GM19328 (cell line): ENCODE results near the gene GRM5.

ENCODE experiments used
- ATAC-seq: cut with Tn5 transposase; IDR thresholded peaks from one replicate; pipeline ENCODE4 v1.9.1; 2021; ENCODE audit warnings: mild to moderate bottlenecking, moderate library complexity; ENCODE audit not compliant: unreplicated experiment

Gene GRM5

GRCh38 chr11:88454881-88455280 lies 610.9 kb downstream of the GRM5 start:
- ATAC-seq: no peak
